Neuronal stem cell (in vitro differentiated cells): ENCODE data around the gene ZIC4.

ENCODE experiments used
- DNase-seq: peaks from one replicate; pipeline ENCODE4 v3.0.0-alpha.2; 2013; ENCODE audit warnings: low spot score
- H2AFZ ChIP-seq: one replicate; pipeline ENCODE4 v1.6.1; 2013; ENCODE audit warnings: mild to moderate bottlenecking, low read length, inconsistent platforms
- H2AK5ac ChIP-seq: 2 replicates; pipeline ENCODE4 v1.6.1; 2013; ENCODE audit warnings: low read depth, mild to moderate bottlenecking, inconsistent platforms, low read length, moderate library complexity, mixed read lengths
- H2BK120ac ChIP-seq: 2 replicates; pipeline ENCODE4 v1.6.1; 2013; ENCODE audit warnings: low read depth, mild to moderate bottlenecking, inconsistent platforms, low read length, moderate library complexity, mixed read lengths
- H2BK12ac ChIP-seq: one replicate; pipeline ENCODE4 v1.6.1; 2013; ENCODE audit warnings: low read length, inconsistent platforms
- H2BK15ac ChIP-seq: 2 replicates; pipeline ENCODE4 v1.6.1; 2013; ENCODE audit warnings: mild to moderate bottlenecking, low read length, inconsistent platforms, mixed read lengths
- H2BK5ac ChIP-seq: one replicate; pipeline ENCODE4 v1.6.1; 2013; ENCODE audit warnings: inconsistent platforms, mild to moderate bottlenecking, low read length, moderate library complexity
- H3K14ac ChIP-seq: one replicate; pipeline ENCODE4 v1.6.1; 2013; ENCODE audit warnings: low read length, inconsistent platforms
- H3K18ac ChIP-seq: 2 replicates; pipeline ENCODE4 v1.6.1; 2013; ENCODE audit warnings: low read length, inconsistent platforms
- H3K23ac ChIP-seq: 2 replicates; pipeline ENCODE4 v1.6.1; 2013; ENCODE audit warnings: low read depth, mild to moderate bottlenecking, mixed read lengths, low read length, inconsistent platforms; ENCODE audit not compliant: poor library complexity
- H3K27ac ChIP-seq: replicated peaks from 3 replicates; pipeline ENCODE4 v1.5.1; 2013; ENCODE audit warnings: low read length, inconsistent platforms
- H3K27me3 ChIP-seq, 3 experiments: 2 replicates each; pipeline ENCODE4 v1.6.1; 2013; ENCODE audit warnings: low read length in 3 of 3, mild to moderate bottlenecking in 2 of 3, inconsistent platforms in 1 of 3, low read depth in 1 of 3, mixed read lengths in 1 of 3, moderate library complexity in 1 of 3; ENCODE audit not compliant: control insufficient read depth in 3 of 3, insufficient read depth in 3 of 3
- H3K36me3 ChIP-seq, 2 donors: replicated peaks in 1 of 2; 2 replicates each; pipeline ENCODE4 v1.6.1; 2013; ENCODE audit warnings: low read length in 2 of 2; ENCODE audit not compliant: control insufficient read depth in 2 of 2, insufficient read depth in 2 of 2
- H3K4ac ChIP-seq: 2 replicates; pipeline ENCODE4 v1.6.1; 2013; ENCODE audit warnings: inconsistent platforms, mild to moderate bottlenecking, low read length, moderate library complexity
- H3K4me1 ChIP-seq, 2 donors: 1 replicate in 1 of 2; 2 replicates in 1 of 2; pipeline ENCODE4 v1.6.1; 2013; ENCODE audit warnings: low read length in 2 of 2, low read depth in 1 of 2; ENCODE audit not compliant: control insufficient read depth in 2 of 2, insufficient read depth in 1 of 2
- H3K4me2 ChIP-seq: one replicate; pipeline ENCODE4 v1.6.1; 2013; ENCODE audit warnings: mild to moderate bottlenecking, low read length, inconsistent platforms; ENCODE audit not compliant: insufficient read depth, poor library complexity, severe bottlenecking
- H3K4me3 ChIP-seq, 2 donors: 2 replicates each; pipeline ENCODE4 v1.5.1; 2013; ENCODE audit warnings: low read length in 2 of 2, mild to moderate bottlenecking in 2 of 2, inconsistent platforms in 1 of 2, moderate library complexity in 1 of 2
- H3K79me1 ChIP-seq: one replicate; pipeline ENCODE4 v1.6.1; 2013; ENCODE audit warnings: low read depth, mild to moderate bottlenecking, inconsistent platforms, low read length, moderate library complexity
- H3K9ac ChIP-seq: one replicate; pipeline ENCODE4 v1.6.1; 2013; ENCODE audit warnings: mild to moderate bottlenecking, low read depth, low read length, inconsistent platforms; ENCODE audit not compliant: poor library complexity
- H3K9me3 ChIP-seq, 2 donors: replicated peaks in 1 of 2; 2 replicates each; pipeline versions ENCODE3 to v1.6.1; 2013; ENCODE audit warnings: low read length in 2 of 2, mild to moderate bottlenecking in 2 of 2, inconsistent platforms in 1 of 2, low read depth in 1 of 2, mixed read lengths in 1 of 2, moderate library complexity in 1 of 2; ENCODE audit not compliant: control insufficient read depth in 2 of 2, insufficient read depth in 1 of 2
- H4K8ac ChIP-seq: one replicate; pipeline ENCODE4 v1.6.1; 2013; ENCODE audit warnings: low read depth, mild to moderate bottlenecking, inconsistent platforms, low read length, moderate library complexity
- H4K91ac ChIP-seq: one replicate; pipeline ENCODE4 v1.6.1; 2013; ENCODE audit warnings: low read length, low read depth, mild to moderate bottlenecking, inconsistent platforms; ENCODE audit not compliant: poor library complexity
- WGBS, 2 donors: extraction: QIAGEN DNeasy Blood & Tissue Kit; methylation state at CpG; one replicate each; pipeline ENCODE4 v1.1.7; 2013; ENCODE audit warnings: missing lambda C conversion rate in 2 of 2, mixed read lengths in 1 of 2; ENCODE audit not compliant: insufficient read length in 2 of 2, insufficient replicate concordance in 1 of 2; ENCODE audit errors: extremely low coverage in 2 of 2; 5-methylcytosine and 5-hydroxymethylcytosine counted together

ZIC4 gene

DNA sequence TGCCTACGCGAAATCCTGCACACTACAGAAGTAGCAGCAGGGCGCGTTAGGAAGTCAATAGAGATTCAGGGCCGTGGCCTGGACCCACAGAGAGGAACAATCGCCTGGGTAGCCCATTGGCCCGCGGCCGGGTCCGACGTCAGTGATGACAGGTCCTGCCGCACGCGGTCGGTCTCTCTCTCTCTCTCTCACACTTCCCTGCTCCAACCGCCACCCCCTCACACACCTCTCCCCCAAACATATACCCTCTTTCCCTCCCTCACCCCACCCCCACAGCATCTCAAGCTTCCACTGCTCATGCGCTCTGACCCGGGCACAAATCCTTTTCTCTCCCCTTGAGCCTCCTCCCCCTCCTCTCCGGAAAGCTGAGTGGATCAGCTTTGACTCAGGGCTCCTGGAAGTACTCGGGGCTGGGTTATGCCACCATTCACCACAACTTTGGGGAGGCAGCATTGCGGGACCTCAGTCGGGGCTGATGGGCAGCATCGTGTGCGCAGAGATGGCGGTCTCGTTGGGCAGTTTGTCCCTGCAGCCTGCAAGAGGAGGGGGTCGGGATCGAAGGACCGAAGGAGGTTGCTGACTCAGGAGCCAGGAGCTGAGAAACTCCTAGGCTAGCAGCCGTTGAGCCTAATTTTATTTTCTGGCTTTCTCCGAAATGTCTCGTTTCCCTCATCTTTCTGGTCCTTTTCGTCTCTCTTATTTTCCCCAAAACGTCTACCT is 9.0 kb downstream of the ZIC4 start:
- Histone ChIP-seq H3K4me3 (peak overlapping the region; percentile 32 to 74), H3K79me1 (peaks cover 2% of the 10 kb centered on the region), H2BK15ac (peak overlapping the region; percentile 60), H3K9me3 (peaks cover 0 to 20% of the 10 kb centered on the region in 2 donors), H3K36me3 (no peaks in the 10 kb centered on the region), H3K4ac (no peak overlapping the region), H2AFZ (peak overlapping the region; percentile 31), H3K27ac (peak overlapping the region; percentile 55), H4K91ac (no peak overlapping the region), H3K27me3 (peaks cover 12 to 49% (median 14%) of the 10 kb centered on the region in 3 experiments), H3K14ac (no peak overlapping the region), H2BK12ac (no peak overlapping the region), H2AK5ac (no peak overlapping the region), H3K9ac (peak overlapping the region; percentile 78), H3K18ac (peak overlapping the region; percentile 90), H2BK120ac (peak overlapping the region; percentile 37), H3K4me1 (peaks cover 1 to 17% of the 10 kb centered on the region in 2 donors), H2BK5ac (no peak overlapping the region), H3K4me2 (peak overlapping the region; percentile 95), H4K8ac (no peak overlapping the region), H3K23ac (no peak overlapping the region)
- DNase-seq, result no peak
- no CpG with 5 or more reads among the region's 34 CpGs for WGBS, 2 donors

DNA sequence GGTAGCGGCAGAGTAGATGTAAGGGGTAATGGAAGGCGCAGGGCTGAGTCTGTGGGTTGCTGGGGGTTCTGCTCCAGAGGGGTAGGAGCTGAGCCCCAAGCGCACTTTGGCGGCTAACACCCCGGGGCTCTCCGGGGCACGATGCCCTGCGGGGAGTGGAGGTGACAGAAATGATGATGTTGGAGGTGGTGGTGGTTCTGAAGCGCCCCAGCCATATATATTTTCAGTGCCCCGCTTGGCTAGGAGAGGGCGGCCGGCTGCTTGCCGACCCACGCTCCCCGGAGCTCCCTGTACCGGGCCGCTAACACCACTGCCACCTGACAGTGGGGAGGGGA is 9.7 kb downstream of the ZIC4 start:
- H3K4me3 ChIP-seq, result peak overlapping the region in 1 of 2 donors; percentile 43

DNA sequence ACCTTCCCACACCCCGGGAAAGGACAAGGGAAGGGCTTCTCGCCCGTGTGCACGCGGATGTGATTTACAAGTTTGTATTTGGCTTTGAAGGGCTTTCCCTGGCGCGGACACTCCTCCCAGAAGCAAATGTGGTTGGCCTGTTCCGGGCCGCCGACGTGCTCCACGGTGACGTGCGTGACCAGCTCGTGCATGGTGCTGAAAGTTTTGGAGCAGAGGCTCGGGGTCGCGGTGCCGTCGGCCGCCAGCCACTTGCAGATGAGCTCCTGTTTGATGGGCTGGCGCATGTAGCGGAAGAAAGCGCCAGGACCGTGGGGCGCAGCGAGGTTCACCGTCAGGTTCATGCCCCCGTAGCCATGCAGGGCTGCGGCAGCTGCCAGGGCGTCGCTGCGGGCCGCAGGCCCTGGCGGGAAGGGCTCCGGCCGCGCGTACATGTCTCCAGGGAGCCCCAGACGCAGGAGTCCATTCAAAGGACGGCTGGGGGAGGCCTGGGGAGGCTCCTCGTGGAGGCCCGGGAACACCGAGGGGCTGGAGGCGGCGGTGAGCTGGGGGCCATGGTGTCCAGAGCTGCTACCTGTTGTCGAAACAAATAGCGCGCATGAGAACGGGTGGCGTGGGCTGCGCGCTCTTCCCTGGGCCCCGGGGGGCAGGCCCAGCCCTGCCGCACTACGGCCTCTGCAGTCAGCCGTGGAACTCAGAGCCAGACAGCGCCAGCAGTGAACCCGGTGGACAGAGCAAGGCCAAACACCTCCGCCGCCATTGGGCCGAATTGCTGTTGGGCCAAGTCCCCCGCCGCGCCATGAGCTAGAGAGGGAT is 10.2 kb downstream of the ZIC4 start:
- Histone ChIP-seq H2BK120ac (peak overlapping the region; percentile 5), H3K9me3 (peaks cover 0 to 28% of the 10 kb centered on the region in 2 donors), H2BK15ac (peak overlapping the region; percentile 35), H2AK5ac (peak overlapping the region; percentile 71), H3K27ac (no peak overlapping the region), H4K91ac (no peak overlapping the region), H3K27me3 (peaks cover 15 to 60% (median 17%) of the 10 kb centered on the region in 3 experiments), H3K14ac (peak overlapping the region; percentile 71), H2BK12ac (peak overlapping the region; percentile 69), H3K9ac (no peak overlapping the region), H3K18ac (peak overlapping the region; percentile 84), H3K79me1 (peaks cover 2% of the 10 kb centered on the region), H3K36me3 (no peaks in the 10 kb centered on the region), H3K23ac (peak overlapping the region; percentile 50), H4K8ac (no peak overlapping the region), H3K4me3 (peak overlapping the region in 1 of 2 donors; percentile 43), H3K4me2 (peak overlapping the region; percentile 95), H3K4ac (no peak overlapping the region), H3K4me1 (peaks cover 1 to 18% of the 10 kb centered on the region in 2 donors), H2AFZ (no peak overlapping the region), H2BK5ac (no peak overlapping the region)
- no peak for DNase-seq
- no CpG with 5 or more reads among the region's 65 CpGs for WGBS, 2 donors

More for the DNA sequence above, 9.7 kb downstream of the ZIC4 start:
- H2BK12ac ChIP-seq, result peak overlapping the region; percentile 69
- H2BK5ac ChIP-seq, result no peak overlapping the region
- H3K18ac ChIP-seq, result peak overlapping the region; percentile 84
- no peak overlapping the region for H3K27ac ChIP-seq
- peaks cover 1 to 17% of the 10 kb centered on the region in 2 donors for H3K4me1 ChIP-seq
- peak overlapping the region; percentile 95 for H3K4me2 ChIP-seq
- no peak overlapping the region for H3K4ac ChIP-seq
- no peak overlapping the region for H2AFZ ChIP-seq
- H3K9me3 ChIP-seq, result peaks cover 0 to 25% of the 10 kb centered on the region in 2 donors
- no peak for DNase-seq
- WGBS, 2 donors, result no CpG with 5 or more reads among the region's 17 CpGs
- peak overlapping the region; percentile 71 for H2AK5ac ChIP-seq
- no peak overlapping the region for H4K91ac ChIP-seq
- H2BK15ac ChIP-seq, result peak overlapping the region; percentile 35
- no peaks in the 10 kb centered on the region for H3K36me3 ChIP-seq
- no peak overlapping the region for H3K23ac ChIP-seq
- H4K8ac ChIP-seq, result no peak overlapping the region
- H3K9ac ChIP-seq, result no peak overlapping the region
- peaks cover 12 to 54% (median 14%) of the 10 kb centered on the region in 3 experiments for H3K27me3 ChIP-seq
- no peak overlapping the region for H2BK120ac ChIP-seq
- H3K14ac ChIP-seq, result no peak overlapping the region
- H3K79me1 ChIP-seq, result peaks cover 2% of the 10 kb centered on the region

DNA sequence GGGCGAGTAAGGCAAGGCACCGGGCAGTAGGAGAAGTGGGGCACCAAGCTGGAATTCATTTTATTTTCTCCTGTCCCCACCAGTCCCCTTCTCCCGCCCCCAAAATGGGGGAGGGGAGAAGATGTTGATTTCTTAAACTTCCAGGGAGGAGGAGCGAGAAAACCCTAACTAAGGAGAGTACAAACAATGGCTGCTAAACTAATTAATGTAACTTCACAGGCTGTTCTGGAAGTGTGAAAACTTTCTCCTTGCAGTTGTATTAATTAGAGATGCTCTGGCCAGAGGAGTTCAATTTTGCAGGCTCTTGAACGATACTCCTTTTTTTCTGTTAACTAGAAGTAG is 11.5 kb downstream of the ZIC4 start:
- Histone ChIP-seq H3K27me3 (peaks cover 23 to 72% (median 28%) of the 10 kb centered on the region in 3 experiments), H2AFZ (no peak overlapping the region), H4K8ac (no peak overlapping the region), H3K4ac (no peak overlapping the region), H3K4me2 (peak overlapping the region; percentile 53), H3K9ac (no peak overlapping the region), H3K9me3 (peaks cover 3 to 30% of the 10 kb centered on the region in 2 donors), H2BK15ac (no peak overlapping the region), H3K4me3 (peak overlapping the region in 1 of 2 donors; percentile 79), H4K91ac (no peak overlapping the region), H3K36me3 (no peaks in the 10 kb centered on the region), H3K14ac (no peak overlapping the region), H2BK12ac (no peak overlapping the region), H3K27ac (no peak overlapping the region), H3K4me1 (peaks cover 8 to 24% of the 10 kb centered on the region in 2 donors), H3K79me1 (no peaks in the 10 kb centered on the region), H2BK120ac (no peak overlapping the region), H2BK5ac (no peak overlapping the region), H3K18ac (no peak overlapping the region), H2AK5ac (no peak overlapping the region), H3K23ac (no peak overlapping the region)
- no peak for DNase-seq
- no CpG with 5 or more reads among the region's 5 CpGs for WGBS, 2 donors
